Measurements from ENCODE around the gene SRPRB. TPM values are rescaled to one million over a fixed set of nuclear protein-coding genes. Genes with fewer than 3 reads are reported as not detected.

SRPRB gene
- total and polyA plus RNA-seq, 2 donors (not counting 3 experiments of a cell fraction or from before 2014, with no cell fraction given): 22.7 to 69.2 TPM

DNA sequence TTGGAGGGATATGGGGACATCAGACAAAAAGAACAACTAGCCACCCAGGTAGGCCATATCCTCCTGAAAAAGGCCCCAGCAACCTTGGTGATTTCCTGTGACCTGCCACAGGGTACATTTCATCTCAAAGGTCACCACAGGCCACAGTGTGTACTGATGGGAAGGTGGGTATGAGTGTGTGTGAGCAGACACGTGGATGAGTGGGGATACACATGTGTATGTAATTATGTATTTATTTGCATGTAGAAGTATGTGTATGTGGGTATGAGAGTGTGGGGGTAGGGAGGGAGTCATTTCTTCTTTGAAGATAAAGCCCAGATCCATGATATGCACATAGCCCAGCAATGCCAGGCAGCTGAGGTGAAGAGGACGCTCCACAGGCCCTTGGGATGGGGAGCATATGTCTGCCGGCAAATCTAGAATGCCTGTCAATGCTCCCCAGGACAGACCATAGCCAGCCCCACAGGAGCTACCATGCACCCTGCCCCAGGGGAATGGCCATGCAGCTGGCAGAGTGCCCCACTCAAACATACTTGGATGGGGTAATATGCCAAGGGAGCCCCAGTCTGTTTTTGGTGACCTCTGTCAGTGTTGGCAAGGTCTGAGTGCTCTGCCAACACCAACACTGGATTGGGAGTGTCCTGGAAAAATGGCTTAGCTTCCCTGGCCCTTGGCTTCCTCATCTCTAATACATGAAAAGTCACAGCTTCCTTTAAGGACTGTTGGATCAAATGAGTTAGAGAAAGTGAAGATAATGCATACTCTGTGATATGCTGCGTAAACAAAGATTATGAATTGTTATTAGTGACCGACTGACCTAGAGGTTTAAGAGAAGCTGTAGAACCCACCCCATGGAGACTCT is 47.7 kb downstream of the SRPRB start:
- DNase-seq (ENCODE audit: low read depth, low spot score) (no peak), FAIRE-seq (peak; percentile 12)
- H3K4me2 ChIP-seq (ENCODE audit: insufficient read depth, low read length): no peak overlapping the region
- H3K36me3 ChIP-seq (ENCODE audit: control insufficient read depth in 2 of 2, extremely low read depth in 1 of 2, insufficient read depth in 2 of 2, low read length in 2 of 2): no peaks in the 10 kb centered on the region
- no peak overlapping the region for H3K27ac ChIP-seq (ENCODE audit: insufficient read depth, low read depth, low read length)
- H3K27me3 ChIP-seq (ENCODE audit: control insufficient read depth in 2 of 2, insufficient read depth in 2 of 2, low read length in 2 of 2): no peaks in the 10 kb centered on the region
- BruUV-seq (replicated peaks): no TSS peak
- H3K79me2 ChIP-seq (ENCODE audit: control insufficient read depth, insufficient read depth, low read length): no peaks in the 10 kb centered on the region
- intact Hi-C loops (cut with micrococcal nuclease) (no loop called here), dilution Hi-C loops (cut with MboI; ENCODE audit: extremely low pct_ligation_motif_present, low sequenced_read_pairs) (no loop called here)
- ChIA-PET CTCF (interaction anchor here (2.2 to 2.5 kb wide), 2 partner anchors 11 to 14 kb away, joined by 6 to 13 read pairs; no protein-coding TSS in a partner anchor), POLR2A (no interaction called here)
- no peak overlapping the region for H3K9ac ChIP-seq (replicated peaks; ENCODE audit: extremely low read depth, insufficient read depth, low read length)
- H3K4me1 ChIP-seq (ENCODE audit: control insufficient read depth, extremely low read depth, insufficient read depth, low read length): no peaks in the 10 kb centered on the region
- no peak overlapping the region for H3K4me3 ChIP-seq (replicated peaks in 1 of 3; ENCODE audit: insufficient read depth in 1 of 3, low read depth in 1 of 3, low read length in 3 of 3)
- H3K9me3 ChIP-seq (replicated peaks; ENCODE audit: control insufficient read depth, insufficient read depth, low read length): no peaks in the 10 kb centered on the region
- no peaks in the 10 kb centered on the region for H4K20me1 ChIP-seq (replicated peaks; ENCODE audit: control insufficient read depth, extremely low read depth, insufficient read depth, low read length)
- no peaks in the 10 kb centered on the region for H3K9me1 ChIP-seq (replicated peaks; ENCODE audit: control insufficient read depth, extremely low read depth, insufficient read depth, low read length)
- no peak for TF ChIP-seq EZH2 (IDR thresholded peaks at IDR 0.05; ENCODE audit: borderline replicate concordance, low read depth, low read length, severe bottlenecking)
- no peak for TF ChIP-seq FOS (IDR thresholded peaks at IDR 0.05; ENCODE audit: borderline replicate concordance, insufficient read depth, low read length)
- TF ChIP-seq JUN (IDR thresholded peaks at IDR 0.05; ENCODE audit: borderline replicate concordance, insufficient read depth, insufficient read length, low read depth): no peak
- no peak for TF ChIP-seq MYC (IDR thresholded peaks at IDR 0.05; ENCODE audit: low read depth, low read length)
- no peak for TF ChIP-seq MAX (IDR thresholded peaks at IDR 0.05; ENCODE audit: insufficient read depth, insufficient read length)
- no peak for TF ChIP-seq CTCF (IDR thresholded peaks at IDR 0.05; ENCODE audit: extremely low read depth in 1 of 2, insufficient read depth in 1 of 2, low read depth in 1 of 2, low read length in 2 of 2)
- no peak for TF ChIP-seq POLR2AphosphoS5 (IDR thresholded peaks at IDR 0.05; ENCODE audit: insufficient read depth, low read depth, low read length)
- TF ChIP-seq POLR2A (IDR thresholded peaks at IDR 0.05; ENCODE audit: low read depth, low read length): no peak
- TF ChIP-seq GATA2 (IDR thresholded peaks at IDR 0.05; ENCODE audit: insufficient read depth, insufficient read length, low read depth, low read length): no peak
- no peak overlapping the region for H2AFZ ChIP-seq (ENCODE audit: low read depth, low read length)
